ENCODE measurements around the gene CDC42BPB. TPM values are rescaled to one million over a fixed set of nuclear protein-coding genes. Genes with fewer than 3 reads are reported as not detected.

The CDC42BPB gene
- total and polyA plus RNA-seq, 2 of the 4 experiments (the other 2 are of a cell fraction), result 49.1 to 81.4 TPM

DNA sequence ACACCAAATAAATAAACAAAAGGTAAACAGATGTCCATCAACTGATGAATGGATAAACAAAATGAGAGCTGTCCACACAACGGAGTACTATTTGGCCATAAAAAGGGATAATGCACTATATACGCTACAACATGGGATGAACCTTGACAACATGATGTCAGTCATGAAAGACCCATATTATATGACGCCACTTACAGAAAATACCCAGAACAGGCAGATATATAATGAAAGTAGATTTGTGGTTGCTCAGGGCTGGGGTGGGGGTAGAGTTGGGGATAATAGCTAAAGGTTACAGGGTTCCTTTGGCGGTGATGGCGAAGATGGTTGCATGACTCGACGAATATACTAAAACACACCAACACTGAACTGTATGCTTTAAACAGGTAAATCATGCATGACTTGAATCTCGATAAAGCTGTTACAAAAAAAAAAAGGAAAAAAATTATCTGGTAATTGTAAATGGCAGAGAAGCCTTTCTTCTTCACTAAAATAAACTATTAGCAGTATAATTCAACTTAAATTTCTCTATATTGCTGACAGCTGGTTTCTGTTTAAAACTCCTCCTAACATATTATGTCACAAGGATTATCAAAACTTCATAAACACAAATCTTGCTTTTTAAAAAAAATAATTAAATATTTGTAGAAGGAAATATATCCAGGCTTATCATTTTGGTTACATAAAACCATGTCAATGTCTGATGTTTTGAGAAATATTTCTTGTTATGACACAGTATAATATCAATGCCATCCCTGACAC lies 13.9 kb downstream of the CDC42BPB start:
- Histone ChIP-seq H2BK5ac (ENCODE audit: low read depth, low read length, poor library complexity, severe bottlenecking) (no peak overlapping the region), H2BK15ac (ENCODE audit: low read depth, low read length) (no peak overlapping the region), H3K9ac (ENCODE audit: low read depth, low read length) (no peak overlapping the region), H3K4me3 (ENCODE audit: insufficient read depth, low read depth, low read length) (no peak overlapping the region), H2AK5ac (ENCODE audit: low read depth, low read length) (no peak overlapping the region), H3K27me3 (ENCODE audit: control insufficient read depth, insufficient read depth, low read length) (no peaks in the 10 kb centered on the region), H2BK120ac (ENCODE audit: low read depth, low read length) (no peak overlapping the region), H2AFZ (replicated peaks; ENCODE audit: low read length, poor library complexity) (no peak overlapping the region), H4K5ac (ENCODE audit: low read depth, low read length) (no peak overlapping the region), H3K4ac (ENCODE audit: low read depth, low read length) (no peak overlapping the region), H2BK20ac (ENCODE audit: low read depth, low read length) (no peak overlapping the region), H3K4me2 (ENCODE audit: low read depth, low read length) (no peak overlapping the region; the same call in 1 of the 2 replicates), H4K91ac (ENCODE audit: insufficient read depth, low read depth, low read length) (no peak overlapping the region), H3K18ac (ENCODE audit: low read depth, low read length) (no peak overlapping the region), H3K4me1 (ENCODE audit: control insufficient read depth, insufficient read depth, low read length) (no peaks in the 10 kb centered on the region), H3K9me3 (ENCODE audit: control insufficient read depth, insufficient read depth, low read length) (no peaks in the 10 kb centered on the region), H3K14ac (replicated peaks; ENCODE audit: low read depth, low read length) (no peak overlapping the region), H3K56ac (ENCODE audit: extremely low read depth, insufficient read depth, low read length) (no peak overlapping the region), H4K20me1 (ENCODE audit: insufficient read depth, low read length) (peaks cover 83% of the 10 kb centered on the region), H3K9me1 (ENCODE audit: insufficient read depth, low read length) (no peaks in the 10 kb centered on the region; the same call in 1 of the 2 replicates), H3K79me1 (ENCODE audit: low read depth in 1 of 2, low read length in 2 of 2) (peaks cover 11 to 60% of the 10 kb centered on the region in 2 experiments; a peak in 3 of 4 replicates), H3K36me3 (ENCODE audit: control insufficient read depth, insufficient read depth, low read length) (peaks cover 8% of the 10 kb centered on the region), H3K23ac (ENCODE audit: low read depth, low read length) (no peak overlapping the region), H3K27ac (ENCODE audit: insufficient read depth, low read length) (no peak overlapping the region), H2AK9ac (replicated peaks; ENCODE audit: low read depth, low read length, poor library complexity) (no peak overlapping the region), H4K8ac (ENCODE audit: low read depth in 2 of 2, low read length in 2 of 2) (no peak overlapping the region)
- intact Hi-C loops (cut with micrococcal nuclease) (no loop called here), in situ Hi-C loops (cut with MboI; ENCODE audit: low sequenced_read_pairs) (no loop called here), dilution Hi-C loops (cut with HindIII; ENCODE audit: low sequenced_read_pairs, unreplicated experiment) (no loop called here)
- DNase-seq (no peak), ATAC-seq (ENCODE audit: low read depth) (no peak)
- WGBS, 2 experiments (ENCODE audit: extremely low coverage in 2 of 2, insufficient read length in 1 of 2), result no CpG with 5 or more reads among the region's 8 CpGs
- TF ChIP-seq, protein P1, sequence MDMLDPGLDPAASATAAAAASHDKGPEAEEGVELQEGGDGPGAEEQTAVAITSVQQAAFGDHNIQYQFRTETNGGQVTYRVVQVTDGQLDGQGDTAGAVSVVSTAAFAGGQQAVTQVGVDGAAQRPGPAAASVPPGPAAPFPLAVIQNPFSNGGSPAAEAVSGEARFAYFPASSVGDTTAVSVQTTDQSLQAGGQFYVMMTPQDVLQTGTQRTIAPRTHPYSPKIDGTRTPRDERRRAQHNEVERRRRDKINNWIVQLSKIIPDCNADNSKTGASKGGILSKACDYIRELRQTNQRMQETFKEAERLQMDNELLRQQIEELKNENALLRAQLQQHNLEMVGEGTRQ (IDR thresholded peaks at IDR 0.05; ENCODE audit: low read depth, low read length), result no peak
- TF ChIP-seq NFE2L2 (IDR thresholded peaks at IDR 0.05; ENCODE audit: low read depth, low read length), result no peak
- TF ChIP-seq FOS (IDR thresholded peaks at IDR 0.05; ENCODE audit: low read depth, low read length), result no peak
- TF ChIP-seq CHD1 (IDR thresholded peaks at IDR 0.05; ENCODE audit: low read depth, low read length), result no peak
- TF ChIP-seq MXI1 (IDR thresholded peaks at IDR 0.05; ENCODE audit: borderline replicate concordance, low read depth, low read length), result no peak
- no peak for TF ChIP-seq RFX5 (IDR thresholded peaks at IDR 0.05; ENCODE audit: low read depth, low read length)
- TF ChIP-seq, protein P2, sequence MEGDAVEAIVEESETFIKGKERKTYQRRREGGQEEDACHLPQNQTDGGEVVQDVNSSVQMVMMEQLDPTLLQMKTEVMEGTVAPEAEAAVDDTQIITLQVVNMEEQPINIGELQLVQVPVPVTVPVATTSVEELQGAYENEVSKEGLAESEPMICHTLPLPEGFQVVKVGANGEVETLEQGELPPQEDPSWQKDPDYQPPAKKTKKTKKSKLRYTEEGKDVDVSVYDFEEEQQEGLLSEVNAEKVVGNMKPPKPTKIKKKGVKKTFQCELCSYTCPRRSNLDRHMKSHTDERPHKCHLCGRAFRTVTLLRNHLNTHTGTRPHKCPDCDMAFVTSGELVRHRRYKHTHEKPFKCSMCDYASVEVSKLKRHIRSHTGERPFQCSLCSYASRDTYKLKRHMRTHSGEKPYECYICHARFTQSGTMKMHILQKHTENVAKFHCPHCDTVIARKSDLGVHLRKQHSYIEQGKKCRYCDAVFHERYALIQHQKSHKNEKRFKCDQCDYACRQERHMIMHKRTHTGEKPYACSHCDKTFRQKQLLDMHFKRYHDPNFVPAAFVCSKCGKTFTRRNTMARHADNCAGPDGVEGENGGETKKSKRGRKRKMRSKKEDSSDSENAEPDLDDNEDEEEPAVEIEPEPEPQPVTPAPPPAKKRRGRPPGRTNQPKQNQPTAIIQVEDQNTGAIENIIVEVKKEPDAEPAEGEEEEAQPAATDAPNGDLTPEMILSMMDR (conservative IDR thresholded peaks at IDR 0.05; ENCODE audit: low read depth, low read length), result no peak
- TF ChIP-seq POLR2A (IDR thresholded peaks at IDR 0.05; ENCODE audit: low read depth, low read length), result no peak
- TF ChIP-seq, protein P3, sequence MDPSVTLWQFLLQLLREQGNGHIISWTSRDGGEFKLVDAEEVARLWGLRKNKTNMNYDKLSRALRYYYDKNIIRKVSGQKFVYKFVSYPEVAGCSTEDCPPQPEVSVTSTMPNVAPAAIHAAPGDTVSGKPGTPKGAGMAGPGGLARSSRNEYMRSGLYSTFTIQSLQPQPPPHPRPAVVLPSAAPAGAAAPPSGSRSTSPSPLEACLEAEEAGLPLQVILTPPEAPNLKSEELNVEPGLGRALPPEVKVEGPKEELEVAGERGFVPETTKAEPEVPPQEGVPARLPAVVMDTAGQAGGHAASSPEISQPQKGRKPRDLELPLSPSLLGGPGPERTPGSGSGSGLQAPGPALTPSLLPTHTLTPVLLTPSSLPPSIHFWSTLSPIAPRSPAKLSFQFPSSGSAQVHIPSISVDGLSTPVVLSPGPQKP (IDR thresholded peaks at IDR 0.05; ENCODE audit: borderline replicate concordance, low read depth, low read length), result no peak
- CTCF ChIA-PET, result no interaction called here
- POLR2A ChIA-PET (ENCODE audit: unreplicated experiment), result no interaction called here
- BruUV-seq (replicated peaks), result no TSS peak
